ENCODE measurements around the gene TRPC4AP.

Gene TRPC4AP

GRCh38 chr20:34987288-34988190 is 105.1 kb downstream of the TRPC4AP start:
- no peak for DNase-seq (ENCODE audit: low read depth in 2 of 2)

DNA sequence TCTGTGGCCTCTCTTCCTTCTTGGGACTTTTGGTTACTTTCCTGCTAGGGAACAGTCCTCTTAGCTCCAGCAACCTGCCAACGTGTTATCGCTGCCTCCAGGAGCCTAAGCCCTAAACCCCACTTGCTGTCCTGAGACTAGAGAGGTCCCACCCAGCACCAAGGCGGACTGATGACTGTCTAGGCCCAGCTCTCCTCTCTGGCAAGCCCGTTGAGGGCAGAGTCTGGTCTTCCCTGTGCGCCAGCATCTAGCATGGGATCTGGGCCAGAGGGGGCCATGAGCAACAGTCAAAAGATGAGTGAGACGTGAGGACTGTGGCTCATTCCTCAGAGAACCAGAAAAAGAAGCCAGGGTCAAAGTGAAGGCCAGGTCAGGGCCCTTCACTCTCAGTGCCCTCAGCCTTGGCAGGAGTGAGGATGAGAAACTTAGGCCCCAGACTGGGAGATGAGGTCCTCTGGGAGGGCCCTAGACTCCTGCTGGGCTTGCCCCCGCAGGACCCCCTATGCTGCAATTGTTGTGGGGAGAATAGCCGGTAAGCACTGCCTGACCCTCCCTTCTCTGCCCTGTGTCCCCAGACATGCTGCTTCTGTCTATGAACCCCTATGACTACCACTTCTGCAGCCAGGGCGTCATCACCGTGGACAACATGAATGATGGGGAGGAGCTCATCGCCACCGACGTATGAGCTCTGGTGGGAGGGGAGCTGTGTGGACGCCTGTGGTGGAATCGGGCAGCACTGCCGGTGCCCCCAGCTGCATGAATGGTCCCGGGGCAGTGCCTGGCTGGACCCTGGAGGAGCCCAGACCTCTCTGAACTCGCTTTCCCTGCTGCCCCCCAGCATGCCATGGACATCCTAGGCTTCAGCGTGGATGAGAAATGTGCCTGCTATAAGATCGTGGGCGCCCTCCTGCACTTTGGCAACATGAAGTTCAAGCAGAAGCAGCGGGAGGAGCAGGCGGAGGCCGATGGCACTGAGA is 106.0 kb downstream of the TRPC4AP start:
- no peak for DNase-seq (ENCODE audit: low read depth in 2 of 2)

GRCh38 chr20:34985461-34986310 is 106.9 kb downstream of the TRPC4AP start:
- no peak for DNase-seq (ENCODE audit: low read depth in 2 of 2)

DNA sequence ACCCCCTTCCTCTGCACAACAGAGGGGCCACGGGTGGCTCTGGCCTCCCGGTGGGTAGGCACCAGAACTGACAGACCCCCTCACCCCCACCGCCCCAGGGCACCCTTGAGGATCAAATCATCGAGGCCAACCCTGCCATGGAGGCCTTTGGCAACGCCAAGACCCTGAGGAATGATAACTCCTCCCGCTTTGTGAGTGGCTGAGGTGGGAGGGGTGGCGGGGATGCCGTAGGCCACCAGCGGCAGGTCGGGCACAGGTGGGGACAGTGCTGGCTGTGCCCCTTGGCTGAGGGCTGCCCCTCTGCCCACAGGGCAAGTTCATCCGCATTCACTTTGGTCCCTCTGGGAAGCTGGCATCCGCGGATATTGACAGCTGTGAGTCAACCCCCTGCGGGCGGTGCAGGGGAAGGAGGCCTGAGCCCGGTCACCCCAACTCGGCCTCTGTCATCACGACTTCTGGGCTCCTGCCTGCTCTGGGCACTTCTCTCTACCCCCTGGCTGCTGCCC is 107.8 kb downstream of the TRPC4AP start:
- no peak for DNase-seq (ENCODE audit: low read depth in 2 of 2)

- no peak for DNase-seq (ENCODE audit: low read depth in 2 of 2)
These were observed 108.4 kb downstream of the TRPC4AP start for GRCh38 chr20:34983995-34984735.

DNA sequence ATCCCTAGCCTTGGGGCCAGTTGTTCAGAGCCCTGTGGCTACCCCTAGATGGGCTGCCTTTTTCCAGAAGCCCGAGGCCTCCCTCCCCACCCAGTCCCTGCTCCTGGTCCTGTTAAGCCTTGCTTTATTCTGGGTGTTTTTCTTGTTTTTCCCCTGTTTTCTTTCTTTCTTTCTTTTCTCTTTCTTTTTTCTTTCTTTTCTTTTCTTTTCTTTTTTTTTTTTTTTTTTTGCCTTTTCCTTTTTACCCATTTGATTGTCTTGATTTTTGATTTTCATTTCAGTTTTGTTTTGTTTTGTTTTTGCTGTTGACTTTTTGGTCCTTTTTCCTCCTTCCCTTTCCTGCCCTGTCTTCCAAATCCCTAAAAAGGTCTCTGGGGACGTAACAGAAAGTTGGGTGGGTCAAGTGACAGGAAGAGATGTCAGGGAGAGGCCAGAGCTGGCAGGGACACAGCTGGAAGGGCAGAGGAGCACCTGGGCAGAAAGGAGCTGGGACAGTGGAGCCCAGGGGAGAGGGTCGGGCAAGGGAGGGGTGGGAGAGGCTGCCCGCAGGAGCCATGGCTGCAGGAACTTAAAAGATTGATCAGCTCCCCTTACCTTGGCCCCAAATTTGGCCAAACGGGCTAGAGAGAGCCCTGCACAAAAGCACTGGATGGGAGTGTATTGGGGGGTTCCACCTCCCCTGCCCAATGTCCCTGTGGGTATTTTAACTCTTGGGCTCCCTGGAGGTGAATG is 109.4 kb downstream of the TRPC4AP start:
- no peak for DNase-seq (ENCODE audit: low read depth in 2 of 2)

GRCh38 chr20:34982270-34983088 is 110.1 kb downstream of the TRPC4AP start:
- DNase-seq (ENCODE audit: low read depth in 2 of 2): no peak

- DNase-seq (ENCODE audit: low read depth in 2 of 2): no peak
These were observed 111.9 kb downstream of the TRPC4AP start for GRCh38 chr20:34980543-34981233.

- no peak for DNase-seq (ENCODE audit: low read depth in 2 of 2)
These were observed 113.0 kb downstream of the TRPC4AP start for GRCh38 chr20:34979366-34980153.

DNA sequence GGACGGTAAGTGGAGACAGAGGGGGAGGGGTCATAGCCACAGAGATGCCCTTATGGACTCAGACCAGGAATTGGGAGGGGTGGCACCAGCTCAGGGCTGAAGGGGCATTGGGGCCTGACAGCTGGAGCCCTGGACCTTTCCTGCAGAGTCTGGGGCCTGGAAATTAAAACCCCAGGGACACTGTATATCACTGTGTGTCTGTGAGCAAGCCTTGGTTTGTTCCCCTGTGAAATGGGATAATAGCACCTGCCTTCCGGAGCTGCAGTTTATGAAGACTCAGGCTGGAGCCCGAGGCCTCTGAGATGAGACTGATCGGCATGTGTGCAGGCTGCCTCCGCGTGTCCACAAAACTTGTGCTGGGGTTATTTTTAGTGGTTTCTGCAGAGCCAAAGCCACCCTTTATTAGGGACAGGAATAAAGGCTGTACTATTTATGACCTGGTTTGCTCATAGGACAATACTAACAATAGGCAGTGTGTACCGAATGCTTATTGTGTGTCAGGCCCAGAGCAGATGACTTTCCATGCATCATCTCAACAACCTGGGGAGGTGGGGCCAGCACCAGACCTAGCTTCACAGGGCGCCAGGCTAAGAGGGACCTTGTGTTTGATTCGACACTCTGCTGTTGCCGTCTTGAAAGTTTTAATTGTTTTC is 114.4 kb downstream of the TRPC4AP start:
- DNase-seq (ENCODE audit: low read depth in 2 of 2): no peak

- DNase-seq (ENCODE audit: low read depth in 2 of 2): no peak
These were observed 115.1 kb downstream of the TRPC4AP start for GRCh38 chr20:34977365-34978091.

DNA sequence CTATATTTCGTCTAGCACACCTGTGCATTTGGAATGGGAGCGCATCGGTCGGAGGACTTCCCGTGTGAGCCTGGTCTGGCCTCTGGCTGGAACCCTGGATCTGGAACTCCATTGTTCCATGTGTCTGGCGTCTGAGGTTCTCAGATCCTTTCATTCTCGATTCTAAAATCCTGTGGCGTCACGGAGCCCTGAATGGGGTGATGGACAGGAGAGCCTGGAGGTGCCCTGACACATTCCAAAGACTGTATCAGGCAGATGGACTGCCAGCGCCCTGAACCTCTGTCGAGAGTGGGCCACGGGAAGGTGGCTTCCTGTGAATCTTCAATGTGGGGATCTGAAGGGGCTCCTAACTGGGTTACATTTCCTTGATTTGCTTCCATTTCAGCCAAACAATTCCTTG is 116.3 kb downstream of the TRPC4AP start:
- no peak for DNase-seq (ENCODE audit: low read depth in 2 of 2)

GRCh38 chr20:34974246-34974645 is 118.4 kb downstream of the TRPC4AP start:
- no peak for DNase-seq (ENCODE audit: low read depth in 2 of 2)

- DNase-seq (ENCODE audit: low read depth in 2 of 2): no peak
These were observed 120.9 kb downstream of the TRPC4AP start for GRCh38 chr20:34971561-34972235.

DNA sequence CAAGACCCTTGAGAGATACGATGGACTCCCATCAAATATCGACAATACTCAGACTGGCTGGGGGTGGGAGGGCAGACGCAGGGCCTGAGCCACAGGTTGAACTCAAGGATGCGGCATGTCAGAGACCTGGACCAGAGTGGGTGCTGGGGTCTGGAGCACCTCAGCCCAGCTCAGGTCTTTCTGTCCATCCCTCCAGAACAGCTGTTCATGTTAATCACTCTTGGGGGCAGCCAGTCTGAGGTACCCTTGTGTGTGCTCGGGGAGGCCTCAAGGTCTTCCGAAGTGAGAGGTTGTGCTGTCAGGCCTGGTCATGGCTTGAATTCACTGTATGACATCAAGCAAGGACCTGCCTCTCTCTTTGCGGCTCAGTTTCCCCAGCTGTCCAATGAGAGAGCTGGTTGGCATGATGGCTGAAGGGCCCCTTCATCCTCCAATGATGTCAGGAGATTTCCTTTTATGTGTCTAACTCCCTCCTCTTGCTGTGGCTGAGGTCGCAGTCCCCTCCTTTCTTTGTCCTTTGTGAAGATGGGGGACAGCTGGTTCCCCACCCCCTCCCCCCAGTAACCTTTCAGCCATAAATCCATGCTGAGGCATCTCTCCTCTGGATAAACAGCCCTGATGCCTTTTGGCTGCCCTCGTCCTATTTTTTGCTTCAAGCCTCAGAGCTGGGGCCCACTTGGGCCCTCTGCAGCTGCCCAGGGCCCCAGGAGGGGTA is 121.6 kb downstream of the TRPC4AP start:
- no peak for DNase-seq (ENCODE audit: low read depth in 2 of 2)

Measured in stimulated activated CD8-positive, alpha-beta memory T cell treated with anti-CD3 and anti-CD28 coated beads, Interleukin-2, amount 100 ng/mL, for 1 hour (primary cell).